T-cell (primary cell): ENCODE results near the gene MACO1. TPM values are rescaled to one million over a fixed set of nuclear protein-coding genes. Genes with fewer than 3 reads are reported as not detected.
A peak's percentile ranks its signal among the peaks of the same experiment; 100 is the strongest.
"Not testable (repeated sequence)": the region's sequence is repeated elsewhere in the genome, so short reads cannot be mapped to it uniquely, and the experiment has no call there.

Source experiments
- ATAC-seq, 4 experiments: fragments of 200-7000 bp in 3 of 4; fragments of 150-1000 bp in 1 of 4; cut with Tn5 transposase; replicated peaks in 1 of 4; 1 replicate in 3 of 4; 2 replicates in 1 of 4; pipeline ENCODE4 v1.10.0; 2021; ENCODE audit warnings: moderate library complexity in 3 of 4, mild to moderate bottlenecking in 2 of 4, moderate number of reproducible peaks in 1 of 4
- CTCF ChIA-PET, 2 donors: fragments of 300-600 bp; sonication (Branson Sonifier 250); formaldehyde crosslinking; loops; one replicate each; lab custom pipeline; 2022; ENCODE audit warnings: antibody characterized with exemption in 2 of 2; lab: Charles Lee
- POLR2A ChIA-PET, 2 donors: fragments of 300-600 bp; sonication (Branson Sonifier 250); formaldehyde crosslinking; loops; one replicate each; lab custom pipeline; 2022; ENCODE audit warnings: antibody characterized with exemption in 2 of 2; lab: Charles Lee
- DNase-seq, 35 experiments: peaks; one replicate each; pipeline versions ENCODE4 v3.0.0 to v3.0.0-alpha.2; 2013 to 2023
- H3K27ac ChIP-seq: one replicate; pipeline ENCODE4 v1.5.1; 2013; ENCODE audit warnings: low read length
- H3K27me3 ChIP-seq, 2 experiments: replicated peaks in 1 of 2; 1 replicate in 1 of 2; 2 replicates in 1 of 2; pipeline versions ENCODE4 v1.6.1 to v1.7.0; 2013; ENCODE audit warnings: low read length in 1 of 2, mixed read lengths in 1 of 2; ENCODE audit not compliant: control insufficient read depth in 2 of 2, insufficient read depth in 2 of 2; ENCODE audit errors: extremely low read depth in 1 of 2
- H3K36me3 ChIP-seq, 2 donors: 1 replicate in 1 of 2; 2 replicates in 1 of 2; pipeline versions ENCODE4 v1.6.1 to v1.7.0; 2013; ENCODE audit warnings: low read length in 1 of 2; ENCODE audit not compliant: control insufficient read depth in 2 of 2, insufficient read depth in 1 of 2; ENCODE audit errors: extremely low read depth in 1 of 2
- H3K4me1 ChIP-seq, 2 experiments: 1 replicate in 1 of 2; 2 replicates in 1 of 2; pipeline versions ENCODE4 v1.6.1 to v1.7.0; 2013; ENCODE audit warnings: low read length in 2 of 2, mixed read lengths in 1 of 2; ENCODE audit not compliant: insufficient read depth in 2 of 2, control insufficient read depth in 1 of 2; ENCODE audit errors: extremely low read depth in 1 of 2
- H3K4me3 ChIP-seq, 2 donors: 1 replicate in 1 of 2; 2 replicates in 1 of 2; pipeline versions ENCODE4 v1.5.1 to v1.7.0; 2013; ENCODE audit warnings: mild to moderate bottlenecking in 2 of 2, low read length in 1 of 2, moderate library complexity in 1 of 2; ENCODE audit not compliant: control insufficient read depth in 1 of 2; ENCODE audit errors: extremely low read depth in 1 of 2
- H3K9me3 ChIP-seq: 2 replicates; pipeline ENCODE4 v1.7.0; 2013
- H3K27ac Mint-ChIP-seq, 2 donors: one replicate each; pipeline ENCODE4 v1.8.0; 2020 to 2021; ENCODE audit warnings: mild to moderate bottlenecking in 2 of 2, mixed read lengths in 2 of 2
- H3K27me3 Mint-ChIP-seq, 2 donors: one replicate each; pipeline ENCODE4 v1.8.0; 2021 to 2022; ENCODE audit warnings: mixed read lengths in 2 of 2
- H3K36me3 Mint-ChIP-seq: one replicate; pipeline ENCODE4 v1.8.0; 2021; ENCODE audit warnings: mixed read lengths
- H3K4me1 Mint-ChIP-seq, 3 donors: one replicate each; pipeline ENCODE4 v1.8.0; 2020 to 2022; ENCODE audit warnings: mixed read lengths in 3 of 3, mild to moderate bottlenecking in 1 of 3
- H3K4me3 Mint-ChIP-seq, 3 donors: one replicate each; pipeline ENCODE4 v1.8.0; 2020 to 2022; ENCODE audit warnings: mild to moderate bottlenecking in 3 of 3, mixed read lengths in 3 of 3, moderate library complexity in 3 of 3
- H3K9me3 Mint-ChIP-seq, 3 donors: one replicate each; pipeline ENCODE4 v1.8.0; 2020 to 2022; ENCODE audit warnings: mixed read lengths in 3 of 3
- WGBS: methylation state at CpG from one replicate; pipeline ENCODE4 v1.1.5; 2013; ENCODE audit warnings: missing lambda C conversion rate; ENCODE audit not compliant: insufficient coverage; 5-methylcytosine and 5-hydroxymethylcytosine counted together
- total RNA-seq, 35 experiments: library from RNA in 6 of 35; stranded (reverse) in 6 of 35; fragments of 120-200 nt in 1 of 35; gene quantifications; one replicate each; pipeline versions ENCODE4 v1.2.1 to v1.2.4 and lab custom pipeline; 2013 to 2026

The MACO1 gene
- total RNA-seq, result 10 to 100 TPM; 19.7 to 23.2 (median 21.5) TPM
- 19.9 TPM for total RNA-seq (2013)
- 33.4 to 94.2 (median 58.3) reads per million in 29 experiments for total RNA-seq (lab: John Stamatoyannopoulos, UW)

- Mint-ChIP-seq H3K4me3 (peak within 1 kb of the TSS; percentile 97 to 98 (median 97)), H3K9me3 (no peaks in the 10 kb centered on the region), H3K27ac (peak within 1 kb of the TSS; percentile 99 to 100), H3K36me3 (no peaks in the 10 kb centered on the region), H3K4me1 (peaks cover 44 to 49% (median 44%) of the 10 kb centered on the region in 3 donors), H3K27me3 (no peaks in the 10 kb centered on the region)
- peak; percentile 90 to 99 (median 96) for DNase-seq
- H3K4me1 ChIP-seq, result peaks cover 6 to 25% of the 10 kb centered on the region in 2 experiments
- H3K27ac ChIP-seq, result peak within 1 kb of the TSS; percentile 96
- no peaks in the 10 kb centered on the region for H3K36me3 ChIP-seq
- POLR2A ChIA-PET, result interaction anchor here in 1 of 2 donors (0.6 to 1.0 kb wide), 3 partner anchors 183 to 1452 kb away, joined by 3 to 9 read pairs (median 3); partner anchors contain the start of gene RSRP1
- 2% methylated on average over 54 of the region's 87 CpGs for WGBS
- CTCF ChIA-PET, result interaction anchor here in 1 of 2 donors (0.6 to 1.7 kb wide), 2 partner anchors 57 to 675 kb away, joined by 4 read pairs; no protein-coding TSS in a partner anchor
- no peaks in the 10 kb centered on the region for H3K27me3 ChIP-seq
- no peaks in the 10 kb centered on the region for H3K9me3 ChIP-seq
- H3K4me3 ChIP-seq, result peak within 1 kb of the TSS; percentile 84 to 96
- ATAC-seq, result peak; percentile 84 to 89 (median 86)
These were observed at the start of gene MACO1 for GRCh38 chr1:25430073-25430966. Gene MACO1 (plus strand): TSS chr1:25430897. CDS start chr1:25431099, 202 bp downstream.

- H3K36me3 ChIP-seq, H3K4me1 ChIP-seq, H3K9me3 Mint-ChIP-seq, H3K27me3 Mint-ChIP-seq, H3K27ac Mint-ChIP-seq, H3K4me3 Mint-ChIP-seq, DNase-seq, H3K4me1 Mint-ChIP-seq, POLR2A ChIA-PET, H3K9me3 ChIP-seq, ATAC-seq, H3K27ac ChIP-seq, H3K36me3 Mint-ChIP-seq, H3K4me3 ChIP-seq, H3K27me3 ChIP-seq: not testable (repeated sequence)
- CTCF ChIA-PET, result interaction anchor here in 1 of 2 donors (0.5 kb wide), 1 partner anchor 52 kb away, joined by 4 read pairs; no protein-coding TSS in a partner anchor
- no CpG with 5 or more reads among the region's 1 CpG for WGBS
These were observed 48.2 kb upstream of the MACO1 start for GRCh38 chr1:25382543-25382942.

GRCh38 chr1:25383090-25383489, 47.6 kb upstream of the MACO1 start:
- H3K27ac ChIP-seq, ATAC-seq, POLR2A ChIA-PET, H3K27me3 Mint-ChIP-seq, DNase-seq, H3K36me3 Mint-ChIP-seq, H3K9me3 Mint-ChIP-seq, H3K4me3 ChIP-seq, H3K36me3 ChIP-seq, H3K27ac Mint-ChIP-seq, H3K27me3 ChIP-seq, H3K4me1 Mint-ChIP-seq, H3K4me3 Mint-ChIP-seq, CTCF ChIA-PET, H3K4me1 ChIP-seq, H3K9me3 ChIP-seq: not testable (repeated sequence)
- no CpG with 5 or more reads among the region's 1 CpG for WGBS

- H3K9me3 Mint-ChIP-seq, H3K27ac ChIP-seq, H3K27me3 Mint-ChIP-seq, H3K27me3 ChIP-seq, ATAC-seq, CTCF ChIA-PET, H3K4me1 Mint-ChIP-seq, POLR2A ChIA-PET, DNase-seq, H3K27ac Mint-ChIP-seq, H3K4me1 ChIP-seq, H3K4me3 ChIP-seq, H3K36me3 ChIP-seq, H3K4me3 Mint-ChIP-seq, H3K36me3 Mint-ChIP-seq, H3K9me3 ChIP-seq: not testable (repeated sequence)
- WGBS, result no CpG with 5 or more reads among the region's 1 CpG
These were observed 46.8 kb upstream of the MACO1 start for GRCh38 chr1:25383875-25384274.

- H3K4me1 ChIP-seq, H3K4me1 Mint-ChIP-seq, H3K27ac Mint-ChIP-seq, H3K27me3 Mint-ChIP-seq, H3K9me3 Mint-ChIP-seq, H3K27ac ChIP-seq, CTCF ChIA-PET, H3K36me3 ChIP-seq, H3K36me3 Mint-ChIP-seq, H3K4me3 ChIP-seq, POLR2A ChIA-PET, ATAC-seq, H3K9me3 ChIP-seq, H3K27me3 ChIP-seq, DNase-seq, H3K4me3 Mint-ChIP-seq: not testable (repeated sequence)
- WGBS, result 71% methylated on average over 1 of the region's 4 CpGs
These were observed 43.6 kb upstream of the MACO1 start for GRCh38 chr1:25387096-25387495.

GRCh38 chr1:25388691-25389090, 42.0 kb upstream of the MACO1 start:
- POLR2A ChIA-PET, result not testable (repeated sequence)

More at GRCh38 chr1:25388691-25389090, 42.0 kb upstream of the MACO1 start:
- H3K36me3 ChIP-seq, ATAC-seq, H3K27ac Mint-ChIP-seq, H3K36me3 Mint-ChIP-seq, DNase-seq, H3K9me3 ChIP-seq, H3K4me3 Mint-ChIP-seq, H3K27me3 ChIP-seq, H3K27me3 Mint-ChIP-seq, H3K27ac ChIP-seq, H3K4me1 Mint-ChIP-seq, H3K4me3 ChIP-seq, H3K4me1 ChIP-seq, H3K9me3 Mint-ChIP-seq, CTCF ChIA-PET: not testable (repeated sequence)
- WGBS, result 54% methylated on average over 2 of the region's 9 CpGs
